DND-41 (cell line): ENCODE data around the gene LMNTD1.

Experiments
- ATAC-seq: fragments of 200-7000 bp; cut with Tn5 transposase; 3 replicates; pipeline ENCODE4 v1.9.1; 2021; ENCODE audit warnings: low read depth; ENCODE audit not compliant: insufficient read depth
- DNase-seq: peaks from one replicate; pipeline ENCODE4 v3.0.0-alpha.2; 2020
- H2AFZ ChIP-seq: 2 replicates; pipeline ENCODE4 v1.6.0; 2012; ENCODE audit warnings: low read depth, low read length
- H3K27ac ChIP-seq: 2 replicates; pipeline ENCODE4 v1.5.1; 2012; ENCODE audit warnings: low read length, inconsistent platforms
- H3K27me3 ChIP-seq: fragments of 200-600 bp; sonication (generic); 2 replicates; pipeline ENCODE4 v1.6.0; 2012; ENCODE audit warnings: low read length, mild to moderate bottlenecking, inconsistent platforms; ENCODE audit not compliant: insufficient read depth, poor library complexity
- H3K36me3 ChIP-seq: 2 replicates; pipeline ENCODE4 v1.5.1; 2012; ENCODE audit warnings: low read length, inconsistent platforms; ENCODE audit not compliant: insufficient read depth
- H3K4me1 ChIP-seq: 2 replicates; pipeline ENCODE4 v1.5.1; 2012; ENCODE audit warnings: mild to moderate bottlenecking, low read length; ENCODE audit not compliant: insufficient read depth
- H3K4me2 ChIP-seq: 2 replicates; pipeline ENCODE4 v1.6.0; 2012; ENCODE audit warnings: mild to moderate bottlenecking, moderate library complexity, low read length, inconsistent platforms; ENCODE audit not compliant: insufficient read depth
- H3K4me3 ChIP-seq, 2 experiments: fragments of 200-600 bp in 1 of 2; shearing (Covaris generic) in 1 of 2; 2 replicates each; pipeline ENCODE4 v1.5.1; 2012 to 2016; ENCODE audit warnings: inconsistent platforms in 2 of 2, low read length in 2 of 2, mild to moderate bottlenecking in 2 of 2, low read depth in 1 of 2, moderate library complexity in 1 of 2
- H3K79me2 ChIP-seq: 2 replicates; pipeline ENCODE4 v1.6.0; 2012; ENCODE audit warnings: low read length, inconsistent platforms; ENCODE audit not compliant: insufficient read depth
- H3K9ac ChIP-seq: 2 replicates; pipeline ENCODE4 v1.6.0; 2012; ENCODE audit warnings: low read depth, mild to moderate bottlenecking, inconsistent platforms, low read length, moderate library complexity
- H3K9me3 ChIP-seq: 2 replicates; pipeline ENCODE4 v1.5.1; 2012; ENCODE audit warnings: low read length, moderate library complexity, mild to moderate bottlenecking, inconsistent platforms; ENCODE audit not compliant: insufficient read depth, severe bottlenecking
- H4K20me1 ChIP-seq: 2 replicates; pipeline ENCODE4 v1.6.0; 2012; ENCODE audit warnings: low read length; ENCODE audit not compliant: insufficient read depth
- CTCF ChIP-seq: IDR thresholded peaks from 2 replicates; pipeline ENCODE4 v1.5.1; 2012; ENCODE audit warnings: borderline replicate concordance, low read length, moderate library complexity, mild to moderate bottlenecking; ENCODE audit not compliant: poor library complexity, severe bottlenecking; ENCODE audit errors: extremely low read depth
- EZH2 ChIP-seq: IDR thresholded peaks from 3 replicates; pipeline ENCODE4 v1.6.1; 2012; ENCODE audit warnings: borderline replicate concordance, low read depth, mild to moderate bottlenecking, moderate library complexity, low read length, inconsistent platforms; ENCODE audit not compliant: severe bottlenecking

The LMNTD1 gene

GRCh38 chr12:25558586-25558985 lies 5.5 kb upstream of the LMNTD1 start:
- H3K36me3 ChIP-seq = no peaks in the 10 kb centered on the region
- no peak overlapping the region for H3K9ac ChIP-seq
- H3K79me2 ChIP-seq = no peaks in the 10 kb centered on the region
- H3K27ac ChIP-seq = no peak overlapping the region
- TF ChIP-seq EZH2 (no peak), CTCF (no peak)
- no peaks in the 10 kb centered on the region for H3K9me3 ChIP-seq
- DNase-seq = no peak
- H4K20me1 ChIP-seq = no peaks in the 10 kb centered on the region
- no peak overlapping the region for H2AFZ ChIP-seq
- no peak overlapping the region for H3K4me2 ChIP-seq
- H3K4me3 ChIP-seq = no peak overlapping the region
- ATAC-seq = no peak
- H3K27me3 ChIP-seq = no peaks in the 10 kb centered on the region
- no peaks in the 10 kb centered on the region for H3K4me1 ChIP-seq

DNA sequence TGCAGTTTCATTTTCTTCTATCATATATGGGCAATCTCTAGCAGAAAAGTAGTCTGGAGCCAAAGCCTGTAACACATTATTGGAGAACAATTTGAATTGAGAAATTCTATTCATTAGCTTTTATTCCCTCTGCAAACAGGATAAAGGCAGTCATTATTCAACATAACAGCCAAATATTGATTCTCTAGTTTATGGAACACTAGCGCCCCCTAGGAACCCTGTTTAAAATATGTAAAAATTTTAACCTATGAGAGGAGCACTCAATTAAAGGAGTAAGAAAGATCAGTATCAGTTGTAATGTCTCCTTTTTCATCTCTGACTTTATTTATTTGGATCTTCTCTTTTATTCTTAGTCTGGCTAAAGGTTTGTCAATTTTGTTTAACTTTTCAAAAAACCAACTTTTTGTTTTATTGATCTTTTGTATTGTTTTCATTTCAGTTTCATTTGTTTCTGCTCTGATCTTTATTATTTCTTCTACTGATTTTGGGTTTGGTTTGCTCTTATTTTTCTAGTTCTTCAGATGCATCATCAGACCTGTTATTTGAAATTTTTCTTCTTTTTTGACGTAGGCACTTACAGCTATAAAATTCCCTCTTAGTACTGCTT lies 4.8 kb upstream of the LMNTD1 start:
- H3K27ac ChIP-seq = no peak overlapping the region
- H3K9me3 ChIP-seq = no peaks in the 10 kb centered on the region
- H3K4me1 ChIP-seq = no peaks in the 10 kb centered on the region
- DNase-seq (peak; percentile 4), ATAC-seq (no peak)
- H3K79me2 ChIP-seq = no peaks in the 10 kb centered on the region
- no peaks in the 10 kb centered on the region for H3K36me3 ChIP-seq
- no peak overlapping the region for H2AFZ ChIP-seq
- no peak for TF ChIP-seq EZH2
- peak; percentile 43 for TF ChIP-seq CTCF
- H3K4me2 ChIP-seq = no peak overlapping the region
- H3K4me3 ChIP-seq = no peak overlapping the region
- H3K9ac ChIP-seq = no peak overlapping the region
- H4K20me1 ChIP-seq = no peaks in the 10 kb centered on the region
- peaks cover 2% of the 10 kb centered on the region for H3K27me3 ChIP-seq

GRCh38 chr12:25556153-25556552 lies 3.1 kb upstream of the LMNTD1 start:
- Histone ChIP-seq H3K36me3 (no peaks in the 10 kb centered on the region), H3K4me2 (no peak overlapping the region), H3K9me3 (no peaks in the 10 kb centered on the region), H4K20me1 (no peaks in the 10 kb centered on the region), H3K4me3 (no peak overlapping the region), H3K9ac (no peak overlapping the region), H3K79me2 (no peaks in the 10 kb centered on the region), H3K27ac (no peak overlapping the region), H3K27me3 (peaks cover 5% of the 10 kb centered on the region), H2AFZ (no peak overlapping the region), H3K4me1 (no peaks in the 10 kb centered on the region)
- DNase-seq (no peak), ATAC-seq (no peak)
- TF ChIP-seq EZH2 (no peak), CTCF (no peak)
